ENCODE results near the gene FAM20C.

GRCh38 chr7:250523-250922 lies 58.2 kb downstream of the FAM20C start:
- TF ChIP-seq CTCF (IDR thresholded peaks at IDR 0.05; ENCODE audit: extremely low read depth in 1 of 2, insufficient read depth in 1 of 2, low read depth in 1 of 2, low read length in 2 of 2) (no peak), POLR2AphosphoS5 (IDR thresholded peaks at IDR 0.05; ENCODE audit: insufficient read depth, low read depth, low read length) (no peak), EZH2 (IDR thresholded peaks at IDR 0.05; ENCODE audit: borderline replicate concordance, low read depth, low read length, severe bottlenecking) (no peak)
